Measurements from ENCODE around the gene HDC. TPM values are rescaled to one million over a fixed set of nuclear protein-coding genes. Genes with fewer than 3 reads are reported as not detected.

The HDC gene
- total and polyA plus RNA-seq, 10 donors: 0.22 to 2.9 (median 1.3) TPM; not detected in 3

- TF ChIP-seq POLR2AphosphoS5 (IDR thresholded peaks at IDR 0.05): no peak
- TF ChIP-seq POLR2A (IDR thresholded peaks at IDR 0.05): no peak
- TF ChIP-seq CTCF (IDR thresholded peaks at IDR 0.05 in 8 of 11, conservative IDR thresholded peaks at IDR 0.05 in 3 of 11): no peak
- intact Hi-C loops (cut with DNase I; ENCODE audit: low total_unique reads): no loop called here
Observed at GRCh38 chr15:50267577-50267976, 2.1 kb upstream of the HDC start.

GRCh38 chr15:50262533-50262932, 3.0 kb downstream of the HDC start:
- Histone ChIP-seq H3K36me3 (no peaks in the 10 kb centered on the region), H3K27me3 (replicated peaks in 1 of 7) (peaks cover 0 to 6% (median 0%) of the 10 kb centered on the region in 7 donors), H3K27ac (peak overlapping the region in 3 of 8 donors; percentile 3 to 38 (median 21)), H3K4me3 (no peak overlapping the region), H3K9me3 (peaks cover 0 to 4% (median 0%) of the 10 kb centered on the region in 8 donors), H3K4me1 (peaks cover 0 to 52% (median 14%) of the 10 kb centered on the region in 6 donors)
- intact Hi-C loops (cut with DNase I; ENCODE audit: low total_unique reads): no loop called here
- TF ChIP-seq POLR2AphosphoS5 (IDR thresholded peaks at IDR 0.05): peak in 2 of 3 donors; percentile 24 to 33
- no peak for TF ChIP-seq POLR2A (IDR thresholded peaks at IDR 0.05)
- 4 to 24% (median 15%) methylated on average over 4 of the region's 4 CpGs for WGBS, 5 donors
- no peak for DNase-seq

More at GRCh38 chr15:50267577-50267976, 2.1 kb upstream of the HDC start:
- Histone ChIP-seq H3K27me3 (replicated peaks in 1 of 7) (peaks cover 0 to 6% (median 0%) of the 10 kb centered on the region in 7 donors), H3K9me3 (peaks cover 0 to 6% (median 0%) of the 10 kb centered on the region in 8 donors), H3K36me3 (no peaks in the 10 kb centered on the region), H3K4me1 (peaks cover 0 to 8% (median 6%) of the 10 kb centered on the region in 6 donors), H3K4me3 (no peak overlapping the region), H3K27ac (no peak overlapping the region)
- DNase-seq: no peak
- 73 to 87% (median 80%) methylated on average over 2 of the region's 2 CpGs for WGBS, 5 donors

GRCh38 chr15:50261981-50262380, 3.5 kb downstream of the HDC start:
- WGBS, 5 donors: 85 to 97% (median 91%) methylated on average over 3 of the region's 3 CpGs

GRCh38 chr15:50260969-50261496, 4.5 kb downstream of the HDC start:
- WGBS, 5 donors: 49 to 75% (median 63%) methylated on average over 2 of the region's 2 CpGs
- H3K4me3 ChIP-seq: no peak overlapping the region
- TF ChIP-seq POLR2A (IDR thresholded peaks at IDR 0.05): no peak
- no peak for TF ChIP-seq CTCF (IDR thresholded peaks at IDR 0.05 in 8 of 11, conservative IDR thresholded peaks at IDR 0.05 in 3 of 11)
- TF ChIP-seq POLR2AphosphoS5 (IDR thresholded peaks at IDR 0.05): no peak
- H3K4me1 ChIP-seq: peaks cover 0 to 53% (median 14%) of the 10 kb centered on the region in 6 donors
- peaks cover 0 to 6% (median 0%) of the 10 kb centered on the region in 7 donors for H3K27me3 ChIP-seq (replicated peaks in 1 of 7)
- no peaks in the 10 kb centered on the region for H3K9me3 ChIP-seq
- DNase-seq: no peak
- intact Hi-C loops (cut with DNase I; ENCODE audit: low total_unique reads): no loop called here
- H3K36me3 ChIP-seq: no peaks in the 10 kb centered on the region
- no peak overlapping the region for H3K27ac ChIP-seq

More at GRCh38 chr15:50261981-50262380, 3.5 kb downstream of the HDC start:
- peak overlapping the region in 2 of 8 donors; percentile 3 to 38 for H3K27ac ChIP-seq
- peaks cover 0 to 53% (median 14%) of the 10 kb centered on the region in 6 donors for H3K4me1 ChIP-seq
- no peak for DNase-seq
- H3K27me3 ChIP-seq (replicated peaks in 1 of 7): peaks cover 0 to 6% (median 0%) of the 10 kb centered on the region in 7 donors
- no peaks in the 10 kb centered on the region for H3K36me3 ChIP-seq
- TF ChIP-seq POLR2A (IDR thresholded peaks at IDR 0.05): no peak
- no peak for TF ChIP-seq CTCF (IDR thresholded peaks at IDR 0.05 in 8 of 11, conservative IDR thresholded peaks at IDR 0.05 in 3 of 11)
- TF ChIP-seq POLR2AphosphoS5 (IDR thresholded peaks at IDR 0.05): no peak
- intact Hi-C loops (cut with DNase I; ENCODE audit: low total_unique reads): no loop called here
- H3K4me3 ChIP-seq: no peak overlapping the region
- no peaks in the 10 kb centered on the region for H3K9me3 ChIP-seq
